Activated T-helper 17 cell treated with anti-CD3 and anti-CD28 coated beads, Interleukin-2, amount 50 U/mL, for 72 hours (primary cell): ENCODE measurements around the gene LCN9. TPM values are rescaled to one million over a fixed set of nuclear protein-coding genes. Genes with fewer than 3 reads are reported as not detected.

ENCODE experiments used
- ATAC-seq: fragments of 150-1000 bp; cut with Tn5 transposase; replicated peaks from 2 replicates; pipeline ENCODE4 v1.10.0; 2021; ENCODE audit warnings: mild to moderate bottlenecking, moderate library complexity
- H3K27ac Mint-ChIP-seq: one replicate; pipeline ENCODE4 v1.8.0; 2022; ENCODE audit warnings: mixed read lengths
- H3K27me3 Mint-ChIP-seq: one replicate; pipeline ENCODE4 v1.8.0; 2022; ENCODE audit warnings: mixed read lengths
- H3K36me3 Mint-ChIP-seq: one replicate; pipeline ENCODE4 v1.8.0; 2022; ENCODE audit warnings: low read depth, mild to moderate bottlenecking, mixed read lengths
- H3K4me1 Mint-ChIP-seq: one replicate; pipeline ENCODE4 v1.8.0; 2022; ENCODE audit warnings: mixed read lengths
- H3K4me3 Mint-ChIP-seq: one replicate; pipeline ENCODE4 v1.8.0; 2022; ENCODE audit warnings: mild to moderate bottlenecking, mixed read lengths
- H3K9me3 Mint-ChIP-seq: one replicate; pipeline ENCODE4 v1.8.0; 2022; ENCODE audit warnings: mixed read lengths
- total RNA-seq, 2 donors: library from RNA; stranded (reverse); gene quantifications; one replicate each; pipeline ENCODE4 v1.2.3, GENCODE V29; 2022

Gene LCN9
- total RNA-seq: not detected

GRCh38 chr9:135662758-135663450, at the start of gene LCN9:
TSS of gene LCN9 (plus strand) at chr9:135663309. CDS start at chr9:135663322, 13 bp downstream.
- Mint-ChIP-seq H3K27me3 (no peaks in the 10 kb centered on the region), H3K9me3 (no peaks in the 10 kb centered on the region), H3K4me3 (no peak within 1 kb of the TSS), H3K4me1 (no peaks in the 10 kb centered on the region), H3K36me3 (no peaks in the 10 kb centered on the region), H3K27ac (no peak within 1 kb of the TSS)
- ATAC-seq: no peak

- Mint-ChIP-seq H3K36me3 (no peaks in the 10 kb centered on the region), H3K9me3 (no peaks in the 10 kb centered on the region), H3K27me3 (peaks cover 18% of the 10 kb centered on the region), H3K4me1 (no peaks in the 10 kb centered on the region), H3K4me3 (no peak overlapping the region), H3K27ac (no peak overlapping the region)
- no peak for ATAC-seq
Measured at GRCh38 chr9:135613946-135614805, 48.9 kb upstream of the LCN9 start.

- no peaks in the 10 kb centered on the region for H3K4me1 Mint-ChIP-seq
- H3K4me3 Mint-ChIP-seq: no peak overlapping the region
- peaks cover 14% of the 10 kb centered on the region for H3K27me3 Mint-ChIP-seq
- no peak for ATAC-seq
- H3K36me3 Mint-ChIP-seq: no peaks in the 10 kb centered on the region
- H3K9me3 Mint-ChIP-seq: no peaks in the 10 kb centered on the region
- H3K27ac Mint-ChIP-seq: no peak overlapping the region
Measured at GRCh38 chr9:135614821-135615665, 48.1 kb upstream of the LCN9 start.

- Mint-ChIP-seq H3K27ac (no peak overlapping the region), H3K9me3 (no peaks in the 10 kb centered on the region), H3K27me3 (peaks cover 8% of the 10 kb centered on the region), H3K4me3 (no peak overlapping the region), H3K4me1 (no peaks in the 10 kb centered on the region), H3K36me3 (no peaks in the 10 kb centered on the region)
- no peak for ATAC-seq
Measured at GRCh38 chr9:135615666-135616618, 47.2 kb upstream of the LCN9 start.

GRCh38 chr9:135616619-135617537, 46.2 kb upstream of the LCN9 start:
- ATAC-seq: no peak
- H3K9me3 Mint-ChIP-seq: no peaks in the 10 kb centered on the region

GRCh38 chr9:135617538-135617900, 45.6 kb upstream of the LCN9 start:
- no peak overlapping the region for H3K4me3 Mint-ChIP-seq
- no peak for ATAC-seq
- H3K36me3 Mint-ChIP-seq: no peaks in the 10 kb centered on the region

More at GRCh38 chr9:135616619-135617537, 46.2 kb upstream of the LCN9 start:
- no peaks in the 10 kb centered on the region for H3K36me3 Mint-ChIP-seq
- no peak overlapping the region for H3K27ac Mint-ChIP-seq
- H3K4me1 Mint-ChIP-seq: no peaks in the 10 kb centered on the region
- no peak overlapping the region for H3K4me3 Mint-ChIP-seq
- peaks cover 4% of the 10 kb centered on the region for H3K27me3 Mint-ChIP-seq

GRCh38 chr9:135617991-135618411, 45.1 kb upstream of the LCN9 start:
- Mint-ChIP-seq H3K9me3 (no peaks in the 10 kb centered on the region), H3K4me1 (no peaks in the 10 kb centered on the region), H3K27ac (no peak overlapping the region), H3K4me3 (no peak overlapping the region), H3K27me3 (no peaks in the 10 kb centered on the region), H3K36me3 (no peaks in the 10 kb centered on the region)
- no peak for ATAC-seq

More at GRCh38 chr9:135617538-135617900, 45.6 kb upstream of the LCN9 start:
- Mint-ChIP-seq H3K27me3 (no peaks in the 10 kb centered on the region), H3K9me3 (no peaks in the 10 kb centered on the region), H3K4me1 (no peaks in the 10 kb centered on the region), H3K27ac (no peak overlapping the region)

- Mint-ChIP-seq H3K27me3 (no peaks in the 10 kb centered on the region), H3K36me3 (no peaks in the 10 kb centered on the region), H3K27ac (no peak overlapping the region), H3K4me3 (no peak overlapping the region), H3K4me1 (no peaks in the 10 kb centered on the region), H3K9me3 (no peaks in the 10 kb centered on the region)
- no peak for ATAC-seq
Measured at GRCh38 chr9:135618866-135619598, 44.1 kb upstream of the LCN9 start.

- Mint-ChIP-seq H3K36me3 (no peaks in the 10 kb centered on the region), H3K4me3 (no peak overlapping the region), H3K27ac (no peak overlapping the region), H3K4me1 (no peaks in the 10 kb centered on the region), H3K27me3 (peaks cover 2% of the 10 kb centered on the region), H3K9me3 (no peaks in the 10 kb centered on the region)
- no peak for ATAC-seq
Measured at GRCh38 chr9:135619599-135619886, 43.6 kb upstream of the LCN9 start.

GRCh38 chr9:135620558-135620957, 42.6 kb upstream of the LCN9 start:
- H3K27ac Mint-ChIP-seq: no peak overlapping the region
- H3K4me3 Mint-ChIP-seq: no peak overlapping the region
- H3K27me3 Mint-ChIP-seq: peaks cover 2% of the 10 kb centered on the region
- H3K9me3 Mint-ChIP-seq: no peaks in the 10 kb centered on the region
- no peaks in the 10 kb centered on the region for H3K36me3 Mint-ChIP-seq
- no peaks in the 10 kb centered on the region for H3K4me1 Mint-ChIP-seq
- no peak for ATAC-seq

- ATAC-seq: no peak
- H3K9me3 Mint-ChIP-seq: peaks cover 4% of the 10 kb centered on the region
- H3K4me1 Mint-ChIP-seq: no peaks in the 10 kb centered on the region
- no peaks in the 10 kb centered on the region for H3K36me3 Mint-ChIP-seq
- peaks cover 5% of the 10 kb centered on the region for H3K27me3 Mint-ChIP-seq
- no peak overlapping the region for H3K27ac Mint-ChIP-seq
- H3K4me3 Mint-ChIP-seq: no peak overlapping the region
Measured at GRCh38 chr9:135622415-135623020, 40.6 kb upstream of the LCN9 start.

GRCh38 chr9:135624282-135624681, 38.8 kb upstream of the LCN9 start:
- Mint-ChIP-seq H3K36me3 (no peaks in the 10 kb centered on the region), H3K4me1 (no peaks in the 10 kb centered on the region), H3K27ac (no peak overlapping the region), H3K9me3 (peaks cover 7% of the 10 kb centered on the region), H3K4me3 (no peak overlapping the region), H3K27me3 (peaks cover 5% of the 10 kb centered on the region)
- no peak for ATAC-seq
